PC-9 (cell line): ENCODE measurements around the gene RTN3. TPM values are rescaled to one million over a fixed set of nuclear protein-coding genes. Genes with fewer than 3 reads are reported as not detected.

Experiments used
- BruUV-seq: library from RNA; stranded (reverse); fragments of 400-500 nt; replicated peaks from 2 replicates; lab custom pipeline; 2021; lab: Mats Ljungman, UMichigan
- CTCF ChIA-PET: fragments of 300-600 bp; sonication (Branson Sonifier 250); formaldehyde crosslinking; loops from one replicate; lab custom pipeline; 2022; ENCODE audit warnings: antibody characterized with exemption; lab: Charles Lee
- POLR2A ChIA-PET: fragments of 300-600 bp; sonication (Branson Sonifier 250); formaldehyde crosslinking; loops from one replicate; lab custom pipeline; 2022; ENCODE audit warnings: antibody characterized with exemption; ENCODE audit not compliant: unreplicated experiment; lab: Charles Lee
- DNase-seq, 2 experiments: peaks; one replicate each; pipeline versions ENCODE4 v3.0.0 to v3.0.0-alpha.2; 2015 to 2022; ENCODE audit warnings: mixed read lengths in 1 of 2
- H2AFZ ChIP-seq: fragments of 200-600 bp; sonication (generic); 2 replicates; pipeline ENCODE4 v1.8.1; 2017; ENCODE audit warnings: antibody characterized with exemption
- H3F3A ChIP-seq: fragments of 200-600 bp; sonication (generic); 2 replicates; pipeline ENCODE4 v1.8.1; 2017; ENCODE audit warnings: antibody characterized with exemption, mild to moderate bottlenecking, low read depth; ENCODE audit not compliant: insufficient read depth
- H3K27ac ChIP-seq: fragments of 200-600 bp; sonication (generic); 2 replicates; pipeline ENCODE4 v1.6.1; 2016; ENCODE audit warnings: mixed run types
- H3K27me3 ChIP-seq: fragments of 200-600 bp; sonication (generic); 2 replicates; pipeline ENCODE4 v1.6.1; 2016; ENCODE audit warnings: low read depth, mixed run types; ENCODE audit not compliant: insufficient read depth
- H3K36me3 ChIP-seq: fragments of 200-600 bp; sonication (generic); 2 replicates; pipeline ENCODE4 v1.6.1; 2016; ENCODE audit warnings: low read depth, mixed run types
- H3K4me1 ChIP-seq: fragments of 200-600 bp; sonication (generic); replicated peaks from 2 replicates; pipeline ENCODE4 v1.6.1; 2016; ENCODE audit warnings: mixed run types; ENCODE audit not compliant: insufficient read depth
- H3K4me2 ChIP-seq: fragments of 200-600 bp; sonication (generic); 2 replicates; pipeline ENCODE4 v1.6.1; 2017; ENCODE audit warnings: mixed run types
- H3K4me3 ChIP-seq: fragments of 200-600 bp; sonication (generic); 2 replicates; pipeline ENCODE4 v1.6.1; 2016; ENCODE audit warnings: mixed run types
- H3K79me2 ChIP-seq: fragments of 200-600 bp; sonication (generic); 2 replicates; pipeline ENCODE4 v1.6.1; 2017; ENCODE audit warnings: low read depth, mixed run types
- H3K9me2 ChIP-seq: fragments of 200-600 bp; sonication (generic); 2 replicates; pipeline ENCODE4 v1.8.1; 2017; ENCODE audit warnings: mild to moderate bottlenecking; ENCODE audit not compliant: insufficient read depth
- H3K9me3 ChIP-seq: fragments of 200-600 bp; sonication (generic); 2 replicates; pipeline ENCODE4 v1.8.1; 2016; ENCODE audit warnings: low read depth; ENCODE audit not compliant: insufficient read depth
- H4K20me1 ChIP-seq: fragments of 200-600 bp; sonication (generic); 2 replicates; pipeline ENCODE4 v1.8.1; 2017; ENCODE audit not compliant: insufficient read depth
- EZH2 ChIP-seq: fragments of 200-600 bp; sonication (generic); IDR thresholded peaks from 2 replicates; pipeline ENCODE4 v1.8.0; 2017; ENCODE audit warnings: antibody characterized with exemption, low read depth
- intact Hi-C: fragments of 100-400 bp; cut with micrococcal nuclease; formaldehyde crosslinking; loops from one replicate; pipeline ENCODE4 v1.10.0; 2022; ENCODE audit not compliant: unreplicated experiment
- total RNA-seq: library from RNA; stranded (reverse); gene quantifications from 2 replicates; pipeline ENCODE4 v1.2.3, GENCODE V29; 2021
- TF ChIP-seq, protein P1 (sequence below): fragments of 200-600 bp; sonication (generic); conservative IDR thresholded peaks from 2 replicates; pipeline ENCODE4 v1.6.1; 2017; ENCODE audit warnings: mixed run types, antibody characterized with exemption, mild to moderate bottlenecking, moderate library complexity

The RTN3 gene
- total RNA-seq, 1 experiment from 2014 or later = 279 TPM

DNA sequence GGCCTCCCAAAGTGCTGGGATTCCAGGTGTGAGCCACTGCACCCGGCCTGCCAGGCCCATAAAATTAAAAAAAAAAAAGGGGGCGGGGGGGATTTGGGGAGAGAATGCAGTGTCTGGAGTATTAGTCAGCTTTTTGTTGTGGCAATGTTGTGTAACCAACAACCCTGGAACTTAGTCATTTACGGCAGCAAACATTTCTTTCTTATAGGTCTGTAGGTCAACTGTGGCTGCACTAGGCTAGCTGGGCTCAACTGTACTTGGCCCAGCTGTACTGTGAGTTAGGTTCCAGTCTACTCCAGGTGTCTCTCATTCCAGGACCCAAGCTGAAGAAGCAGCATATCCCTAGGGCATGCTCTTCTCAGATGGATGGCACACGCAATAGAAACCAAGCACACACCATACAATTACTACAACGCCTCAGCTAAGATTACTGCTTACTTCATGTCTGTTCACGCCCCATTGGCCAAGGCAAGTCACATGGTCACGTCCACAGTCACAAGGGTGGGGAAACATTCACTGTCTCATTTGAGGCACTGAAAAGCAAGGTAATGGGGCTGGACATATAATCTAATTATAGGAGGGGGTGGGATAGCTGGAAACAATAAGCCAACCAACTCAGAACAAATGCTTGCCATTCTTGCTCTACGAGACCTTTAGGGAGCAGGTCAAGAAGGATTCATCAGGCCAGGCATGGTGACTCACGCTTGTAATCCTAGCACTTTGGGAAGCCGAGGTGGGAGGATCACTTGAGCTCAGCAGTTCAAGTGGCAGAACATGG is 121.5 kb downstream of the RTN3 start:
- BruUV-seq = no TSS peak
- DNase-seq = peak; percentile 81 to 95
- Histone ChIP-seq H3K79me2 (no peaks in the 10 kb centered on the region), H3K36me3 (no peaks in the 10 kb centered on the region), H2AFZ (peak overlapping the region; percentile 14), H3K4me3 (peak overlapping the region; percentile 25; the same call in 1 of the 2 replicates), H3K4me2 (peak overlapping the region; percentile 72), H4K20me1 (no peaks in the 10 kb centered on the region), H3K4me1 (peaks cover 46% of the 10 kb centered on the region), H3K9me2 (no peaks in the 10 kb centered on the region), H3K27me3 (no peaks in the 10 kb centered on the region), H3K27ac (peak overlapping the region; percentile 89), H3F3A (peaks cover 48% of the 10 kb centered on the region), H3K9me3 (no peaks in the 10 kb centered on the region)
- TF ChIP-seq EZH2 = no peak
- TF ChIP-seq, protein P1, sequence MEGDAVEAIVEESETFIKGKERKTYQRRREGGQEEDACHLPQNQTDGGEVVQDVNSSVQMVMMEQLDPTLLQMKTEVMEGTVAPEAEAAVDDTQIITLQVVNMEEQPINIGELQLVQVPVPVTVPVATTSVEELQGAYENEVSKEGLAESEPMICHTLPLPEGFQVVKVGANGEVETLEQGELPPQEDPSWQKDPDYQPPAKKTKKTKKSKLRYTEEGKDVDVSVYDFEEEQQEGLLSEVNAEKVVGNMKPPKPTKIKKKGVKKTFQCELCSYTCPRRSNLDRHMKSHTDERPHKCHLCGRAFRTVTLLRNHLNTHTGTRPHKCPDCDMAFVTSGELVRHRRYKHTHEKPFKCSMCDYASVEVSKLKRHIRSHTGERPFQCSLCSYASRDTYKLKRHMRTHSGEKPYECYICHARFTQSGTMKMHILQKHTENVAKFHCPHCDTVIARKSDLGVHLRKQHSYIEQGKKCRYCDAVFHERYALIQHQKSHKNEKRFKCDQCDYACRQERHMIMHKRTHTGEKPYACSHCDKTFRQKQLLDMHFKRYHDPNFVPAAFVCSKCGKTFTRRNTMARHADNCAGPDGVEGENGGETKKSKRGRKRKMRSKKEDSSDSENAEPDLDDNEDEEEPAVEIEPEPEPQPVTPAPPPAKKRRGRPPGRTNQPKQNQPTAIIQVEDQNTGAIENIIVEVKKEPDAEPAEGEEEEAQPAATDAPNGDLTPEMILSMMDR = no peak
- intact Hi-C loops = loop anchor here (2.0 kb wide), 1 partner anchor 34 kb away; the partner anchor contains the start of gene ZFTA
- POLR2A ChIA-PET = interaction anchor here (0.5 to 0.7 kb wide), 5 partner anchors 36 to 1320 kb away, joined by 3 to 22 read pairs (median 4); no protein-coding TSS in a partner anchor
- CTCF ChIA-PET = interaction anchor here (0.6 to 2.4 kb wide), 5 partner anchors 24 to 350 kb away, joined by 4 to 12 read pairs (median 8); no protein-coding TSS in a partner anchor

DNA sequence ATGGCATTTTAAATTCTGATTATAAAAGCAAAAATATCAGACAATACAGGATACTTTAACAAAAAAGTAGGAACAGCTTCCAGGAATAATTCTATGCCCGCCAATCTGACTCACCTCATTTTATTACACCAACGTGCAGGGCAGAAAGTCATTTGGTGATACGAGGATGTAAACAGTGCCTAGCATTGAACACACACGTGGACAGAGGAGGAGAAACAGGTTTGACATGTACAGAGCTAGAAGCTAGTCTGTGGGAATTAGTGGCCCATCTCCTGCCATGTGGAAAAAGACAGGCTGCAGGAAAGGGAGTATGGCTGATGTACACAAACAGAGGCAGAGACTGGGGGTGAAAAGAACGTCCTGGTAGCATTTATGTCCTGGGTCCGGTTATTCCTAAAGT is 123.0 kb downstream of the RTN3 start:
- H3K4me2 ChIP-seq = peak overlapping the region; percentile 72
- ChIA-PET POLR2A (interaction anchor here (0.5 kb wide), 1 partner anchor 37 kb away, joined by 4 read pairs; no protein-coding TSS in a partner anchor), CTCF (interaction anchor here (2.4 kb wide), 1 partner anchor 142 kb away, joined by 8 read pairs; no protein-coding TSS in a partner anchor)
- TF ChIP-seq EZH2 = no peak
- TF ChIP-seq, protein P1 = no peak
- peaks cover 46% of the 10 kb centered on the region for H3K4me1 ChIP-seq
- peaks cover 48% of the 10 kb centered on the region for H3F3A ChIP-seq
- no TSS peak for BruUV-seq
- peak; percentile 69 to 97 for DNase-seq
- H3K4me3 ChIP-seq = no peak overlapping the region; the same call in 1 of the 2 replicates
- peak overlapping the region; percentile 89 for H3K27ac ChIP-seq
- H2AFZ ChIP-seq = no peak overlapping the region
- no peaks in the 10 kb centered on the region for H3K36me3 ChIP-seq
- H3K79me2 ChIP-seq = no peaks in the 10 kb centered on the region
- intact Hi-C loops = loop anchor here (1.0 kb wide), 1 partner anchor 9 kb away; the partner anchor contains the start of gene SPINDOC
- no peaks in the 10 kb centered on the region for H4K20me1 ChIP-seq
- H3K9me3 ChIP-seq = no peaks in the 10 kb centered on the region
- H3K9me2 ChIP-seq = no peaks in the 10 kb centered on the region
- no peaks in the 10 kb centered on the region for H3K27me3 ChIP-seq

DNA sequence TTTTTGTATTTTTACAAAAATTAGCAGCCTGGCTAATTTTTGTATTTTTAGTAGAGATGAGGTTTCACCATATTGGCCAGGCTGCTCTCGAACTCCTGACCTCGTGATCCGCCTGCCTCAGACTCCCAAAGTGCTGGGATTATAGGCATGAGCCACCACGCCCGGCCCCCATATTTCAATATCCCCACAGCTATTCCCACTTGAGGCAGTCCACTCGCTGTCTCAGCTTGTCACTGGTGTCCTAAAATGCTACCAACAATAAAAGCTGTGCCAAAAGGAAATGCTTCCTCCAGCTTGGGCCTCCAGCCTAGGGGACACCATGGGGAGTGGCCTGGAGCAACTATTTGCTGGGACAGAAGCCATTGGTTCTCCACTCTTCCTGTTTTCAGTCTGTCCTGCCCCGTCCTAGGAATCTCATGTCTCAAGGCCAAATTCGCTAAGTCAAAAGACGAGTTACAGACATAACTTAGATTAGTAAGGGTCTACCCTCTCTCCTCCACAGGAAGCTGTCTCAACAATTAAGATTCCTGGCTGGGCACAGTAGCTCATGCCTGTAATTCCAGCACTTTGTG is 124.6 kb downstream of the RTN3 start:
- Histone ChIP-seq H4K20me1 (no peaks in the 10 kb centered on the region), H3K9me3 (no peaks in the 10 kb centered on the region), H3K4me1 (peaks cover 46% of the 10 kb centered on the region), H2AFZ (no peak overlapping the region), H3K9me2 (no peaks in the 10 kb centered on the region), H3K27me3 (no peaks in the 10 kb centered on the region), H3K79me2 (no peaks in the 10 kb centered on the region), H3K4me3 (no peak overlapping the region), H3K4me2 (no peak overlapping the region), H3F3A (peaks cover 44% of the 10 kb centered on the region), H3K27ac (no peak overlapping the region), H3K36me3 (no peaks in the 10 kb centered on the region)
- TF ChIP-seq EZH2 = no peak
- TF ChIP-seq, protein P1 = no peak
- BruUV-seq = no TSS peak
- intact Hi-C loops = no loop called here
- DNase-seq = no peak
- ChIA-PET CTCF (interaction anchor here (0.6 kb wide), 2 partner anchors 131 to 907 kb away, joined by 5 to 7 read pairs; no protein-coding TSS in a partner anchor), POLR2A (no interaction called here)
